H9 (cell line): ENCODE data around the gene IQGAP3. TPM values are rescaled to one million over a fixed set of nuclear protein-coding genes. Genes with fewer than 3 reads are reported as not detected.
A peak's percentile ranks its signal among the peaks of the same experiment; 100 is the strongest.

ENCODE experiments used
- DNase-seq: peaks from one replicate; pipeline ENCODE4 v3.0.0-alpha.2; 2017
- H2AFZ ChIP-seq: one replicate; pipeline ENCODE4 v1.6.1; 2013; ENCODE audit warnings: mild to moderate bottlenecking, low read length, control low read depth, moderate library complexity
- H2AK5ac ChIP-seq: 2 replicates; pipeline ENCODE4 v1.6.1; 2013; ENCODE audit warnings: low read length, control low read depth, mixed read lengths; ENCODE audit not compliant: insufficient read length
- H2BK120ac ChIP-seq: one replicate; pipeline ENCODE4 v1.6.1; 2013; ENCODE audit warnings: low read depth, mild to moderate bottlenecking, low read length, control low read depth, inconsistent platforms; ENCODE audit not compliant: poor library complexity, severe bottlenecking
- H2BK12ac ChIP-seq: 2 replicates; pipeline ENCODE4 v1.6.1; 2013; ENCODE audit warnings: low read length, control low read depth, mixed read lengths, low read depth; ENCODE audit not compliant: insufficient read length
- H2BK15ac ChIP-seq: 2 replicates; pipeline ENCODE4 v1.6.1; 2013; ENCODE audit warnings: low read depth, low read length, control low read depth
- H2BK20ac ChIP-seq: one replicate; pipeline ENCODE4 v1.6.1; 2013; ENCODE audit warnings: low read depth, mild to moderate bottlenecking, low read length, control low read depth, inconsistent platforms; ENCODE audit not compliant: poor library complexity, severe bottlenecking
- H2BK5ac ChIP-seq: 2 replicates; pipeline ENCODE4 v1.6.1; 2013; ENCODE audit warnings: low read length, control low read depth, mixed read lengths; ENCODE audit not compliant: insufficient read length
- H3K14ac ChIP-seq: 2 replicates; pipeline ENCODE4 v1.6.1; 2013; ENCODE audit warnings: low read length, control low read depth; ENCODE audit not compliant: insufficient read depth
- H3K18ac ChIP-seq: 2 replicates; pipeline ENCODE4 v1.6.1; 2013; ENCODE audit warnings: low read depth, mild to moderate bottlenecking, mixed read lengths, low read length, control low read depth; ENCODE audit not compliant: insufficient read length
- H3K23ac ChIP-seq: 2 replicates; pipeline ENCODE4 v1.6.1; 2013; ENCODE audit warnings: low read length, control low read depth, mixed read lengths, low read depth; ENCODE audit not compliant: insufficient read length
- H3K23me2 ChIP-seq: 2 replicates; pipeline ENCODE4 v1.6.1; 2013; ENCODE audit warnings: low read depth, mild to moderate bottlenecking, mixed read lengths, low read length, control low read depth; ENCODE audit not compliant: insufficient read length, poor library complexity, severe bottlenecking
- H3K27ac ChIP-seq: 2 replicates; pipeline ENCODE4 v1.5.1; 2013; ENCODE audit warnings: low read length, control low read depth, mixed read lengths, low read depth; ENCODE audit not compliant: insufficient read length
- H3K27me3 ChIP-seq: 2 replicates; pipeline ENCODE4 v1.6.1; 2013; ENCODE audit warnings: low read length, control low read depth, inconsistent platforms; ENCODE audit not compliant: insufficient read depth
- H3K4ac ChIP-seq: 2 replicates; pipeline ENCODE4 v1.6.1; 2013; ENCODE audit warnings: low read depth, mild to moderate bottlenecking, control low read depth, inconsistent platforms, low read length, moderate library complexity
- H3K4me1 ChIP-seq: 2 replicates; pipeline ENCODE4 v1.6.1; 2013; ENCODE audit warnings: low read length, control low read depth, inconsistent platforms; ENCODE audit not compliant: insufficient read depth
- H3K4me2 ChIP-seq: 2 replicates; pipeline ENCODE4 v1.6.1; 2013; ENCODE audit warnings: low read length, control low read depth, mixed read lengths; ENCODE audit not compliant: insufficient read length, insufficient read depth
- H3K56ac ChIP-seq: 2 replicates; pipeline ENCODE4 v1.6.1; 2013; ENCODE audit warnings: low read depth, mild to moderate bottlenecking, mixed read lengths, low read length, control low read depth; ENCODE audit not compliant: insufficient read length
- H3K79me1 ChIP-seq: 2 replicates; pipeline ENCODE4 v1.6.1; 2013; ENCODE audit warnings: low read depth, mild to moderate bottlenecking, moderate library complexity, low read length, control low read depth, inconsistent platforms; ENCODE audit not compliant: insufficient read depth, poor library complexity, severe bottlenecking
- H3K79me2 ChIP-seq: 2 replicates; pipeline ENCODE4 v1.6.1; 2013; ENCODE audit warnings: low read length, control low read depth, inconsistent platforms; ENCODE audit not compliant: insufficient read depth
- H3K9ac ChIP-seq: 2 replicates; pipeline ENCODE4 v1.6.1; 2013; ENCODE audit warnings: low read length, control low read depth, mixed read lengths; ENCODE audit not compliant: insufficient read length; ENCODE audit errors: extremely low read depth
- H3K9me3 ChIP-seq: one replicate; pipeline ENCODE4 v1.6.1; 2013; ENCODE audit warnings: low read depth, low read length, inconsistent platforms; ENCODE audit not compliant: control insufficient read depth
- H3T11ph ChIP-seq: one replicate; pipeline ENCODE4 v1.6.1; 2013; ENCODE audit warnings: mild to moderate bottlenecking, low read length, control low read depth, inconsistent platforms
- H4K20me1 ChIP-seq: one replicate; pipeline ENCODE4 v1.6.1; 2013; ENCODE audit not compliant: control insufficient read depth, insufficient read length, insufficient read depth
- H4K5ac ChIP-seq: 2 replicates; pipeline ENCODE4 v1.6.1; 2013; ENCODE audit warnings: low read depth, mild to moderate bottlenecking, mixed read lengths, low read length, control low read depth; ENCODE audit not compliant: insufficient read length
- H4K8ac ChIP-seq: replicated peaks from 2 replicates; pipeline ENCODE4 v1.6.1; 2013; ENCODE audit warnings: low read length, control low read depth, mixed read lengths, low read depth; ENCODE audit not compliant: insufficient read length
- H4K91ac ChIP-seq: 2 replicates; pipeline ENCODE4 v1.6.1; 2013; ENCODE audit warnings: low read depth, mild to moderate bottlenecking, moderate library complexity, mixed read lengths, low read length, control low read depth; ENCODE audit not compliant: insufficient read length
- H3K27ac Mint-ChIP-seq, 3 experiments: 2 replicates in 2 of 3; 3 replicates in 1 of 3; pipeline ENCODE4 v1.8.0; 2020 to 2021; ENCODE audit warnings: mixed read lengths in 3 of 3, mild to moderate bottlenecking in 1 of 3, moderate library complexity in 1 of 3
- H3K27me3 Mint-ChIP-seq: 2 replicates; pipeline ENCODE4 v1.8.0; 2021; ENCODE audit warnings: low read depth, mild to moderate bottlenecking, moderate library complexity, mixed read lengths
- H3K36me3 Mint-ChIP-seq, 3 experiments: 2 replicates in 2 of 3; 3 replicates in 1 of 3; pipeline ENCODE4 v1.8.0; 2020 to 2021; ENCODE audit warnings: low read depth in 3 of 3, mixed read lengths in 3 of 3; ENCODE audit not compliant: insufficient read depth in 1 of 3
- H3K4me1 Mint-ChIP-seq, 2 experiments: 2 replicates each; pipeline ENCODE4 v1.8.0; 2020; ENCODE audit warnings: mixed read lengths in 2 of 2
- H3K4me3 Mint-ChIP-seq, 2 experiments: 2 replicates in 1 of 2; 3 replicates in 1 of 2; pipeline ENCODE4 v1.8.0; 2020 to 2021; ENCODE audit warnings: mild to moderate bottlenecking in 2 of 2, mixed read lengths in 2 of 2, moderate library complexity in 1 of 2
- H3K9me3 Mint-ChIP-seq, 2 experiments: 2 replicates in 1 of 2; 3 replicates in 1 of 2; pipeline ENCODE4 v1.8.0; 2020; ENCODE audit warnings: mild to moderate bottlenecking in 2 of 2, mixed read lengths in 2 of 2, moderate library complexity in 1 of 2
- WGBS: extraction: QIAGEN DNeasy Blood & Tissue Kit; methylation state at CpG from one replicate; pipeline ENCODE4 v1.1.7; 2013; ENCODE audit warnings: missing lambda C conversion rate, low lambda C conversion rate, mixed read lengths; ENCODE audit not compliant: insufficient read length; ENCODE audit errors: extremely low coverage; 5-methylcytosine and 5-hydroxymethylcytosine counted together
- total RNA-seq: library from RNA; stranded (reverse); gene quantifications from 2 replicates; pipeline ENCODE4 v1.2.1, GENCODE V29; 2021
- TF ChIP-seq, protein P1 (sequence below): fragments of 200-600 bp; sonication (generic); conservative IDR thresholded peaks from 3 replicates; pipeline ENCODE4 v1.8.0; 2021; ENCODE audit warnings: antibody characterized with exemption, mild to moderate bottlenecking

IQGAP3 gene
- total RNA-seq, 1 experiment from 2014 or later = 24.5 TPM

DNA sequence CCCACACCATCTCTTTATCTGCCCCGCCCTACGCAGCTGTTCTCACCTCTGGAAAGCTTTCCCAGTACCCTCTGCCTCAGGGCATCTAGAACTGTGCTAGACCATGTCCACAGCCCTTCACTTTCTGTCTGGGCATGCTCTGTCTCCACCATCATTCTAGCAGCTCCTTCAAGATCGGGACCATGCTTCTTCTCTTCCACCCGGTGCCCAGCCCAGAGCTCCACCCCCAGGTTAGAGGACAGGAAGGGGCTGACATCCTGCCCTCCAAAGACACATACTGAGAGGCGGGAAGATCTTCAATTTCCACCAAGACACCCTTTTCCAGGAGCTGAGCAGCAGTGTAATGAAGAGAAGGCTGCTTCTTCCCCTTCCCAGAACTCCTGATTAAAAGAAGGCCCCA lies 44.1 kb downstream of the IQGAP3 start:
- H3K4me3 Mint-ChIP-seq = no peak overlapping the region
- H2AFZ ChIP-seq = no peak overlapping the region
- H3K14ac ChIP-seq = no peak overlapping the region
- H2BK15ac ChIP-seq = no peak overlapping the region
- no CpG with 5 or more reads among the region's 5 CpGs for WGBS
- no peak overlapping the region for H3K18ac ChIP-seq
- no peaks in the 10 kb centered on the region for H3K27me3 ChIP-seq
- H3K4me1 Mint-ChIP-seq = peaks cover 17% of the 10 kb centered on the region in 2 experiments
- no peaks in the 10 kb centered on the region for H4K20me1 ChIP-seq
- H2BK12ac ChIP-seq = no peak overlapping the region
- peaks cover 28 to 68% (median 59%) of the 10 kb centered on the region in 3 experiments; a peak in 6 of 7 replicates for H3K36me3 Mint-ChIP-seq
- H3K56ac ChIP-seq = no peak overlapping the region
- H3K23ac ChIP-seq = no peak overlapping the region
- no peak overlapping the region for H3T11ph ChIP-seq
- H4K91ac ChIP-seq = no peak overlapping the region
- no peaks in the 10 kb centered on the region for H3K79me2 ChIP-seq
- H2BK5ac ChIP-seq = no peak overlapping the region
- no peak overlapping the region for H4K8ac ChIP-seq
- no peak overlapping the region for H3K27ac ChIP-seq
- no peaks in the 10 kb centered on the region for H3K23me2 ChIP-seq
- no peak for DNase-seq
- H3K4me2 ChIP-seq = no peak overlapping the region
- no peaks in the 10 kb centered on the region for H3K79me1 ChIP-seq
- no peak overlapping the region for H3K4ac ChIP-seq
- H2BK120ac ChIP-seq = no peak overlapping the region
- no peak overlapping the region for H4K5ac ChIP-seq
- no peak overlapping the region for H3K9ac ChIP-seq
- H3K27me3 Mint-ChIP-seq = no peaks in the 10 kb centered on the region
- H3K9me3 Mint-ChIP-seq = no peaks in the 10 kb centered on the region
- TF ChIP-seq, protein P1, sequence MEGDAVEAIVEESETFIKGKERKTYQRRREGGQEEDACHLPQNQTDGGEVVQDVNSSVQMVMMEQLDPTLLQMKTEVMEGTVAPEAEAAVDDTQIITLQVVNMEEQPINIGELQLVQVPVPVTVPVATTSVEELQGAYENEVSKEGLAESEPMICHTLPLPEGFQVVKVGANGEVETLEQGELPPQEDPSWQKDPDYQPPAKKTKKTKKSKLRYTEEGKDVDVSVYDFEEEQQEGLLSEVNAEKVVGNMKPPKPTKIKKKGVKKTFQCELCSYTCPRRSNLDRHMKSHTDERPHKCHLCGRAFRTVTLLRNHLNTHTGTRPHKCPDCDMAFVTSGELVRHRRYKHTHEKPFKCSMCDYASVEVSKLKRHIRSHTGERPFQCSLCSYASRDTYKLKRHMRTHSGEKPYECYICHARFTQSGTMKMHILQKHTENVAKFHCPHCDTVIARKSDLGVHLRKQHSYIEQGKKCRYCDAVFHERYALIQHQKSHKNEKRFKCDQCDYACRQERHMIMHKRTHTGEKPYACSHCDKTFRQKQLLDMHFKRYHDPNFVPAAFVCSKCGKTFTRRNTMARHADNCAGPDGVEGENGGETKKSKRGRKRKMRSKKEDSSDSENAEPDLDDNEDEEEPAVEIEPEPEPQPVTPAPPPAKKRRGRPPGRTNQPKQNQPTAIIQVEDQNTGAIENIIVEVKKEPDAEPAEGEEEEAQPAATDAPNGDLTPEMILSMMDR = no peak
- peak overlapping the region in 2 of 3 experiments; percentile 12 to 25; a peak in 1 of 7 replicates for H3K27ac Mint-ChIP-seq
- no peaks in the 10 kb centered on the region for H3K9me3 ChIP-seq
- H2BK20ac ChIP-seq = no peak overlapping the region
- H3K4me1 ChIP-seq = peaks cover 8% of the 10 kb centered on the region; the same call in 1 of the 2 replicates
- H2AK5ac ChIP-seq = no peak overlapping the region
